ENCODE data around the gene PLBD2.

DNA sequence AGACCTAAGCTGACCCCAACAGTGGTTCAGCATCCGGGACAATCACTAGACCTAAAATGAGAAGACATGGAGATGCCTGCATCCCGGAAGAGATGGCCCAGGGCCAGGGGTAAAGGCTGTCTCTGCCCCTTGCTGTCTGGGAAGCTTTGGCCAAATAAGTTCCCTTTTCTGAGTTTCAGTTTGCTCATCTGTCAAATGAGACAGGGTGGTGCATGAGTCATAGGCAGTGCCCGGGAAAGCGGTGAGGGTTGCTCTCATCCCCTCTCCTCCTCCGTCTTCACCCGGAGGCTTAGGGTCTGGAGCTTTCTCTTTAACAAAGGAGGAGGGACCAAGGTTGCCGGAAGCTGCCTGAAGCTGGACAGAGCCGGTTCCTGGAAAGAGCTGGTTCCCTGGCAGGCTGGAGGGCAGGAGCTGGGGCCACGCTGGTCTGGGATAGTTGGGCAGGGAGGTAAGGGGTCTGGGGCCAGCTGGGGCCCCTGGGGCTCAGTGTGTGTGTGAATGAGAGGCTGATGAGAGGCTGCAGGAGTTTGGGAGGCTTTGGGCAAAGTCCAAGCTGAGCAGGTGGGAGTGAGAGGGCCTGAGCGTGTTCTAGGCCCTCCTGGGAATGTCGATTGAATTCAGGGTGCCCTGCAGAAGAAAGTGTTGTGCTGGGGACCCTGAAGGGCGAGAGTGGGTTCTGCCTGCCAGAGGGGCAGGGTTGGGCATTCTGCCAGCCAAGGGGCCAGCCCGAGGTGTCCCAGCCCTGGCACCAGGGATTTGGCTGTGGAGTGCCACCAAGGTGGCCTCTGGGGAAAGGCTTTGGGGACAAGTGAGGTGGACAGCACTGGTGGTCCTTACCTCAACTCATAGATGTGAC lies 63.9 kb downstream of the PLBD2 start, which contains the start of gene SDSL:
- TF ChIP-seq, protein P1, sequence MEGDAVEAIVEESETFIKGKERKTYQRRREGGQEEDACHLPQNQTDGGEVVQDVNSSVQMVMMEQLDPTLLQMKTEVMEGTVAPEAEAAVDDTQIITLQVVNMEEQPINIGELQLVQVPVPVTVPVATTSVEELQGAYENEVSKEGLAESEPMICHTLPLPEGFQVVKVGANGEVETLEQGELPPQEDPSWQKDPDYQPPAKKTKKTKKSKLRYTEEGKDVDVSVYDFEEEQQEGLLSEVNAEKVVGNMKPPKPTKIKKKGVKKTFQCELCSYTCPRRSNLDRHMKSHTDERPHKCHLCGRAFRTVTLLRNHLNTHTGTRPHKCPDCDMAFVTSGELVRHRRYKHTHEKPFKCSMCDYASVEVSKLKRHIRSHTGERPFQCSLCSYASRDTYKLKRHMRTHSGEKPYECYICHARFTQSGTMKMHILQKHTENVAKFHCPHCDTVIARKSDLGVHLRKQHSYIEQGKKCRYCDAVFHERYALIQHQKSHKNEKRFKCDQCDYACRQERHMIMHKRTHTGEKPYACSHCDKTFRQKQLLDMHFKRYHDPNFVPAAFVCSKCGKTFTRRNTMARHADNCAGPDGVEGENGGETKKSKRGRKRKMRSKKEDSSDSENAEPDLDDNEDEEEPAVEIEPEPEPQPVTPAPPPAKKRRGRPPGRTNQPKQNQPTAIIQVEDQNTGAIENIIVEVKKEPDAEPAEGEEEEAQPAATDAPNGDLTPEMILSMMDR (IDR thresholded peaks at IDR 0.05) = no peak
- TF ChIP-seq EP300 (IDR thresholded peaks at IDR 0.05) (no peak), POLR2AphosphoS5 (IDR thresholded peaks at IDR 0.05) (peak in 1 of 3 donors; percentile 68)
